OCI-LY1 (cell line): Measurements from ENCODE around the gene DCLK1.

Experiments
- H2AFZ ChIP-seq: fragments of 200-600 bp; sonication (generic), shearing (Covaris generic); 2 replicates; pipeline ENCODE4 v1.6.0; 2014; ENCODE audit warnings: antibody characterized with exemption, mild to moderate bottlenecking, low read length
- H3F3A ChIP-seq: fragments of 200-600 bp; sonication (generic), shearing (Covaris generic); 2 replicates; pipeline ENCODE4 v1.6.0; 2014; ENCODE audit warnings: mild to moderate bottlenecking, antibody characterized with exemption, low read length, moderate library complexity; ENCODE audit not compliant: insufficient read depth
- H3K27ac ChIP-seq: fragments of 200-600 bp; sonication (generic); 2 replicates; pipeline ENCODE4 v1.5.1; 2014; ENCODE audit warnings: low read length, mixed run types, mild to moderate bottlenecking, low read depth; ENCODE audit not compliant: poor library complexity, severe bottlenecking
- H3K27me3 ChIP-seq: fragments of 200-600 bp; sonication (generic); 2 replicates; pipeline ENCODE4 v1.6.0; 2014; ENCODE audit warnings: antibody characterized with exemption, mild to moderate bottlenecking, low read length, moderate library complexity; ENCODE audit not compliant: insufficient read depth
- H3K36me3 ChIP-seq: fragments of 200-600 bp; sonication (generic); 2 replicates; pipeline ENCODE4 v1.6.1; 2014; ENCODE audit warnings: mild to moderate bottlenecking, antibody characterized with exemption, low read length, moderate library complexity, mixed read lengths; ENCODE audit not compliant: insufficient read depth
- H3K4me1 ChIP-seq: fragments of 200-600 bp; sonication (generic); 2 replicates; pipeline ENCODE4 v1.5.1; 2014; ENCODE audit warnings: mild to moderate bottlenecking, low read length, moderate library complexity; ENCODE audit not compliant: insufficient read depth, severe bottlenecking
- H3K4me2 ChIP-seq: fragments of 200-600 bp; sonication (generic), shearing (Covaris generic); 2 replicates; pipeline ENCODE4 v1.6.1; 2014; ENCODE audit warnings: low read length
- H3K4me3 ChIP-seq: fragments of 200-600 bp; sonication (generic); 2 replicates; pipeline ENCODE4 v1.5.1; 2014; ENCODE audit warnings: low read length, low read depth, mild to moderate bottlenecking, mixed read lengths; ENCODE audit not compliant: poor library complexity, severe bottlenecking
- H3K79me2 ChIP-seq: fragments of 200-600 bp; shearing (Covaris generic); 2 replicates; pipeline ENCODE4 v1.6.1; 2016; ENCODE audit warnings: mixed run types, low read length, mixed read lengths; ENCODE audit not compliant: insufficient read depth
- H3K9ac ChIP-seq: fragments of 200-600 bp; sonication (generic), shearing (Covaris generic); 2 replicates; pipeline ENCODE4 v1.6.1; 2014; ENCODE audit warnings: mild to moderate bottlenecking, low read length, mixed read lengths
- H3K9me2 ChIP-seq: fragments of 200-600 bp; sonication (generic), shearing (Covaris generic); 2 replicates; pipeline ENCODE4 v1.6.1; 2014; ENCODE audit warnings: low read depth, mild to moderate bottlenecking, low read length, mixed read lengths
- H3K9me3 ChIP-seq: fragments of 200-600 bp; shearing (Covaris generic); 2 replicates; pipeline ENCODE4 v1.6.1; 2014; ENCODE audit warnings: low read length, mixed read lengths
- H4K20me1 ChIP-seq: fragments of 200-600 bp; sonication (generic), shearing (Covaris generic); 2 replicates; pipeline ENCODE4 v1.6.0; 2016; ENCODE audit warnings: mild to moderate bottlenecking, low read length; ENCODE audit not compliant: insufficient read depth
- EZH2 ChIP-seq: fragments of 200-600 bp; sonication (generic), shearing (Covaris generic); IDR thresholded peaks from 2 replicates; pipeline ENCODE4 v1.8.0; 2017; ENCODE audit warnings: borderline replicate concordance, mixed run types, mild to moderate bottlenecking, antibody characterized with exemption, low read length, moderate library complexity, mixed read lengths
- TF ChIP-seq, protein P1 (sequence below): fragments of 200-600 bp; sonication (generic), shearing (Covaris generic); IDR thresholded peaks from 2 replicates; pipeline ENCODE4 v1.5.1; 2017; ENCODE audit warnings: mild to moderate bottlenecking, antibody characterized with exemption, low read length, moderate library complexity, mixed read lengths

DCLK1 gene

DNA sequence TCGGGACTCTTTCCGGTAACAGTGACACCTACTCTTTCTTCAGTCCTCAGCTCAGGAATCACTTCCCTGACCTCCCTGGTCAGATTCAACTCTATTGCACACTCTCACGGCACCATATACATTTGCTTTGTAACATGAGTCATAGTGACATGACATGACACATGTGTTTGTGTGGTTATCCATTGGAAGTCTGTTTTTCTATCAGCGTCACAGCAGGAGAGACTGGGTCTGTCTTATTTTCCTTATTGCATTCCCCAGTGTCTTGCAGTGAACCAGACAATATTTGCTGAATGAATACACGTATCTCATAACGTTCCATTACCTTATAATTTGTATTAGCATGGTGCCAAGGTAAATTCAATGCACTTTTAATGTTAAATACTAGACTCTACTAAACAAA, 102.0 kb downstream of the DCLK1 start:
- no peaks in the 10 kb centered on the region for H3K79me2 ChIP-seq
- no peak overlapping the region for H2AFZ ChIP-seq
- no peak for TF ChIP-seq EZH2
- TF ChIP-seq, protein P1, sequence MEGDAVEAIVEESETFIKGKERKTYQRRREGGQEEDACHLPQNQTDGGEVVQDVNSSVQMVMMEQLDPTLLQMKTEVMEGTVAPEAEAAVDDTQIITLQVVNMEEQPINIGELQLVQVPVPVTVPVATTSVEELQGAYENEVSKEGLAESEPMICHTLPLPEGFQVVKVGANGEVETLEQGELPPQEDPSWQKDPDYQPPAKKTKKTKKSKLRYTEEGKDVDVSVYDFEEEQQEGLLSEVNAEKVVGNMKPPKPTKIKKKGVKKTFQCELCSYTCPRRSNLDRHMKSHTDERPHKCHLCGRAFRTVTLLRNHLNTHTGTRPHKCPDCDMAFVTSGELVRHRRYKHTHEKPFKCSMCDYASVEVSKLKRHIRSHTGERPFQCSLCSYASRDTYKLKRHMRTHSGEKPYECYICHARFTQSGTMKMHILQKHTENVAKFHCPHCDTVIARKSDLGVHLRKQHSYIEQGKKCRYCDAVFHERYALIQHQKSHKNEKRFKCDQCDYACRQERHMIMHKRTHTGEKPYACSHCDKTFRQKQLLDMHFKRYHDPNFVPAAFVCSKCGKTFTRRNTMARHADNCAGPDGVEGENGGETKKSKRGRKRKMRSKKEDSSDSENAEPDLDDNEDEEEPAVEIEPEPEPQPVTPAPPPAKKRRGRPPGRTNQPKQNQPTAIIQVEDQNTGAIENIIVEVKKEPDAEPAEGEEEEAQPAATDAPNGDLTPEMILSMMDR, result no peak
- H3K9ac ChIP-seq, result no peak overlapping the region
- no peak overlapping the region for H3K4me3 ChIP-seq
- H3K27me3 ChIP-seq, result no peaks in the 10 kb centered on the region
- no peak overlapping the region for H3K27ac ChIP-seq
- H3K36me3 ChIP-seq, result no peaks in the 10 kb centered on the region
- no peaks in the 10 kb centered on the region for H3F3A ChIP-seq
- no peaks in the 10 kb centered on the region for H3K4me1 ChIP-seq
- no peaks in the 10 kb centered on the region for H4K20me1 ChIP-seq
- no peak overlapping the region for H3K4me2 ChIP-seq
- no peaks in the 10 kb centered on the region for H3K9me3 ChIP-seq
- H3K9me2 ChIP-seq, result no peaks in the 10 kb centered on the region

DNA sequence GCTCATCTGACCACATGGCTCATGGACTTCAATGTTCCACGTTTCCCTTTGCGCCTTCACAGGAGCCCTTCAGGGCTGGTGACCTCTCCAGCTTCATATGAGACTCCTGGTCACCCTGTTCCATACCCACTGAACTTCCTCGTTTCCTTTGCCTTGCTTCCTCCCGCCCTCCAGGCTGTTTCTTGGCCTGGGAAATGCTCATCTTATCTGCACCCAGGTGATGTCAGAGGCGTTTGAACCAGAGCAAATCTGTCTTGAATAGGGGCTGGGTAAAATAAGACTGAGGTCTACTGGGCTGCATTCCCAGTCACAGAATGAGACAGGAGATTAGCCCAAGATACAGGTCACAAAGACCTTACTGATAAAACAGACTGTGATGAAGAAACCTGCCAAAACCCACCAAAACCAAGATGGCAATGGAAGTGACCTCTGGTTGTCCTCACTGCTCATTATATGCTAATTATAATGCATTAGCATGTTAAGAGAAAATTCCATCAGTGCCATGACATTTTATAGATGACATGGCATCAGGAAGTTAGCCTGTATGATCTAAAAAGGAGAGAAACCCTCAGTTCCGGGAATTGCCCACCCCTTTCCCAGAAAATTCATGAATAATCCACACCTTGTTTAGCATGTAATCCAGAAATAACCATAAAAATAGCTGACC, 102.7 kb downstream of the DCLK1 start:
- Histone ChIP-seq H2AFZ (no peak overlapping the region), H4K20me1 (no peaks in the 10 kb centered on the region), H3K9me2 (no peaks in the 10 kb centered on the region), H3K27ac (no peak overlapping the region), H3K27me3 (no peaks in the 10 kb centered on the region), H3K36me3 (no peaks in the 10 kb centered on the region), H3K79me2 (no peaks in the 10 kb centered on the region), H3K9me3 (no peaks in the 10 kb centered on the region), H3K9ac (no peak overlapping the region), H3K4me2 (no peak overlapping the region), H3K4me1 (no peaks in the 10 kb centered on the region), H3K4me3 (no peak overlapping the region), H3F3A (no peaks in the 10 kb centered on the region)
- TF ChIP-seq, protein P1, result no peak
- TF ChIP-seq EZH2, result no peak

DNA sequence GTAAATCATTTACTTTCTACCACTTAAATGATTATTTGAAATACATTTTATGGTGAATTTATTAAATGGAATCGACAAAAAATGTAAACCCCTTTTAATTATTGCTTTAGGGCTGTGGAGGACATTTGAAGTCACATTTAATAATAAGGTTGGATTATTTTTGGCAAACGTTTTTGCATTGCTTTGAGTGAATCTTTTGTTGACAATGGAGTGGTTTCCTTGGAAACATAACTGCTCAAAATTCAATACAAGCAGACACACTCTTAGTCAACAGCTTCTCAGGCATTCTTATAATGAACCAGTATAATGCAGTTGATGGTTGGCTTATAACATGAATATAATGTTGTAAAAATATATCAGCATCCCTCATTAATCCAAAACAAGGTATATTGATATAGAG, 104.7 kb downstream of the DCLK1 start:
- no peak overlapping the region for H2AFZ ChIP-seq
- no peak overlapping the region for H3K27ac ChIP-seq
- no peak overlapping the region for H3K4me3 ChIP-seq
- no peaks in the 10 kb centered on the region for H3K79me2 ChIP-seq
- no peaks in the 10 kb centered on the region for H4K20me1 ChIP-seq
- no peaks in the 10 kb centered on the region for H3F3A ChIP-seq
- H3K9me2 ChIP-seq, result no peaks in the 10 kb centered on the region
- H3K36me3 ChIP-seq, result no peaks in the 10 kb centered on the region
- H3K4me2 ChIP-seq, result no peak overlapping the region
- H3K9me3 ChIP-seq, result no peaks in the 10 kb centered on the region
- no peaks in the 10 kb centered on the region for H3K4me1 ChIP-seq
- H3K9ac ChIP-seq, result no peak overlapping the region
- no peaks in the 10 kb centered on the region for H3K27me3 ChIP-seq
- TF ChIP-seq, protein P1, result no peak
